Hematopoietic multipotent progenitor cell treated with erythropoietin and hydrocortisone succinate and interleukin-3 and kit ligand, for 8 days (in vitro differentiated cells): Measurements from ENCODE around the gene ERC1.
"Not testable (repeated sequence)": the region's sequence is repeated elsewhere in the genome, so short reads cannot be mapped to it uniquely, and the experiment has no call there.

Experiments
- DNase-seq: peaks from one replicate; pipeline ENCODE4 v3.0.0-alpha.2; 2015

Gene ERC1

GRCh38 chr12:1034243-1034642 is 43.2 kb downstream of the ERC1 start:
- DNase-seq: no peak

DNA sequence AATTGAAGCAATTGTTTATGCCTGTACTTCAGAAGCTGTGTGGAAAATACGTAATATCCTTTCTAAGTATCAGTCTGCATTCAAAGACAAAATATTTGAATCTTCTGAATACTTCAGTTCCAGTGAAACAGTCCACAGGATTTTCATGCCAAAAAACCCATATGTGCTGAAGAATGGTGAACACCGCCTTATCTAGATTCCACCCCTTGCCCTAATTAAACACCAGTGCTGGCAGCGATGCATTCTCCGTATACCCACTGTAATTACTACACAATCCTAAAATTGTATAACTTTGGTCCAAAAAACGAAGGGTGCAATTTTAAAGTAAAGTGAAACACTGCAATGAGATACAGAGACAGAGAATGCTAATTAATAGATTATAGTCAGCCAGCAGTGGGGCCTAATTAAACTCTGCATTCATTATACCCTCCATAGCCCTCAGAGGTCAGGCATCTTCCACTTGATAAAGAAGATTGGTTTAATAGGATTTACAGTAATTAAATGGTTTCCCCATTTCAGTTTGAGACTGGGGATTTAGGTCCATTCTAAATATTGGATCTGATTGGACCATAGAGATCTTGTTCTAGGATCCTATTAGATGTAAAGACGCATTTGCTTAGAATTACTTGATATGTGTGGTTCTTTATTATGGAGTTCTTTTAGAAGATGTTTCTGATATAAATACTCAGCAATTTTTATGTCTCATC is 43.9 kb downstream of the ERC1 start:
- DNase-seq: no peak

GRCh38 chr12:1041478-1041877 is 50.5 kb downstream of the ERC1 start:
- DNase-seq: no peak

DNA sequence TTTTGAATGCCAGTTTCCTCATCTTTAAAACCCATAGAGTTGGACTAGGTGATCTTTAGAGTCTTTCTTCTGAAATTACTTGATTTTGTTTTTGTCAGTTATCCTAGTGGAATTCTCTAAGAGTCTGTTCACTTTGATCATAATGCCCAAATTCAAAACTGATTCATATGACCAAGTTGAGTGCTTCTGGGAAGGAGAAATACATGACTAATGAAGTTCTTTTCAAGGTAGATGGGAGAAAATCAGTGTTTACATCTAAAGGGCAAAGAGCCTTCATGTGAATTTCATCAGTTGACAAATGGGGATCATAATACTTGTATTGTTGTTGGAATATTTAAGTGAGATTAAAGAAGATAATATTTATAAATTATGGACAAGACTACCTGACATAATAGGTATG is 53.2 kb downstream of the ERC1 start:
- DNase-seq: no peak

- DNase-seq: no peak
Measured at GRCh38 chr12:1044696-1045095, 53.7 kb downstream of the ERC1 start.

GRCh38 chr12:1046727-1047126 is 55.7 kb downstream of the ERC1 start:
- DNase-seq: no peak

DNA sequence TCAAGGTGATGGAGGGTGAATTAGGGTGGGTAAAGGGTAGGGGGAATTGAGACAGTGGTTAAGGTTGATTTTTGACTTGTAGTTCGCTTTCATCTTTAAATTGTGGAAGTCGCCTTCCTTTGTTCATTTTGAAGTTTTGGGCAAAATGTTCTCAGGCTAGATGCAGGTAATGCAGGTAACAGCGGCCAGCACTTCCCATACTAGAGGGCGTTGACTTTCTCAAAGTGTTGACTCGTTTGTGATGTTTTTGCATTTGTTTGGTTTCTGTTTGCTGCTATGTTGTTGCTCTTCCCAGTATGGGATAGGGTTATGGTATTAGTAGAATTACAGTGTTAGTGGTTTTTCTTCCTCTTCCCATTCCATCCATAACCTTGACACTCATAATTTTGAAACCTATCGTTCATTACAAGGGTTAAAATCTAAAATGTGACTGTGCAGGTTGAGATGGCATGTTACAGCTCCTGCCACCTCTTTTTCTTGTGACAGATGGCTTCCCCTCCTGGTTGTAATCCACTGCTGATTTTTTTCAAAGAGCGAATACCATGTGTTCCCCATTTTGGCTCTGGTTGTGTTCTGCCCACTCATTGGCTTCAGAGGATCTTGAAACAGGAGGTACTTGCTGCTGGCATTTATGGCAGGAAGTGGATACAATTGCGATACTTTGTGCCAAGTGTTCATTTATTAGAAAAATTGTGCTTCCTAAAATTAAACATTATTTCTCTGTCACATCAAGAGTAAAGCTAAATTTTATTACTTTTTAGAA is 57.1 kb downstream of the ERC1 start:
- peak; percentile 11 for DNase-seq

GRCh38 chr12:1050059-1050707 is 59.2 kb downstream of the ERC1 start:
- DNase-seq: no peak

DNA sequence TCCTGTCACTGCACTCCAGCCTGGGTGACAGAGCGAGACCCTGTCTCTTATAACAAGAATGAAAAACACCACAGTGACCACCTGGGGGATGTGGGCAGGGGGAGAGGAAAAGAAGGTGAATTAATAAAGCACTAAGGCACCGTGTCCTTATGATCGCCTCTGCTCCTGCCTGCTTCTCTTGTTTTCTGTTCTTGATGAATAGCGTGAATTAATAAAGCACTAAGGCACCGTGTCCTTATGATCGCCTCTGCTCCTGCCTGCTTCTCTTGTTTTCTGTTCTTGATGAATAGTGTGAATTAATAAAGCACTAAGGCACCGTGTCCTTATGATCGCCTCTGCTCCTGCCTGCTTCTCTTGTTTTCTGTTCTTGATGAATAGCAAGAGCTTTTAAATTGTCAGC is 60.6 kb downstream of the ERC1 start:
- DNase-seq: not testable (repeated sequence)

- DNase-seq: no peak
Measured at GRCh38 chr12:1053690-1054089, 62.7 kb downstream of the ERC1 start.

GRCh38 chr12:1054117-1054870 is 63.3 kb downstream of the ERC1 start:
- DNase-seq: peak; percentile 11

GRCh38 chr12:1056390-1056789 is 65.4 kb downstream of the ERC1 start:
- DNase-seq: no peak

GRCh38 chr12:1058423-1058822 is 67.4 kb downstream of the ERC1 start:
- no peak for DNase-seq

- DNase-seq: no peak
Measured at GRCh38 chr12:1059162-1059561, 68.1 kb downstream of the ERC1 start.

- DNase-seq: no peak
Measured at GRCh38 chr12:1063852-1064251, 72.8 kb downstream of the ERC1 start.

GRCh38 chr12:1064317-1064716 is 73.3 kb downstream of the ERC1 start:
- DNase-seq: no peak

- no peak for DNase-seq
Measured at GRCh38 chr12:1065629-1066028, 74.6 kb downstream of the ERC1 start.

DNA sequence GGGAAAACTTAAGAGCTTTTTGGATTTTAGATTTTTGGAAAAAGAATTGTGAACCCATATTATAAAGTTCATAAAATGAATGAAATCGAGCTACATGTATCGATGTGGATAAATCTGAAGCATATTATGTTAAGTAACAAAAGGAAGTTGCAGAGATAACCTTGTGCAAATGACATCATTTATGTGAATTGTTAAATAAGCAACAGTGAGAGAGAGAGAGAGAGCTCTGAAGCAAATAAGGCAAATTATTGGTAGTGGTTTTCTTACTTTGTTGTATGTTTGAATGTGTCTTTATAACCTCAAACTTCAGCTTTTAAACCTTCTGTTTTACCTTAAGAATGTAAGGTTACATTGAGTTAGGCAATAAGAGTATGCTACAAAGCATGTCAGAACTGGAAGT is 78.8 kb downstream of the ERC1 start:
- no peak for DNase-seq

- no peak for DNase-seq
Measured at GRCh38 chr12:1071182-1071581, 80.2 kb downstream of the ERC1 start.

DNA sequence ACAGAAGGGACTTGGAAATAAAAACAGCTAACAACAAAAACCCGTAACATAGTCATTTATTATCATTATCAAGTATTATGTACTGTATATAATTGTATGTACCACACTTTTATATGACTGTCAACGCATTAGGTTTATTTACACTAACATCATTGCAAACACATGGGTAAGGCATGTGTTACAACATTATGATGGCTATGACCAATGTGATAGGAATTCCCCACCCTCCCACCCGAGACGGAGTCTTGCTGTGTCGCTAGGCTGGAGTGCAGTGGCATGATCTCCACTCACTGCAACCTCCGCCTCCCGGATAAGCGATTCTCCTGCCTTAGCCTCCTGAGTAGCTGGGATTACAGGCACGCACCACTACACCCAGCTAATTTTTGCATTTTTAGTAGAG is 82.6 kb downstream of the ERC1 start:
- no peak for DNase-seq

- no peak for DNase-seq
Measured at GRCh38 chr12:1077036-1077803, 86.2 kb downstream of the ERC1 start.

DNA sequence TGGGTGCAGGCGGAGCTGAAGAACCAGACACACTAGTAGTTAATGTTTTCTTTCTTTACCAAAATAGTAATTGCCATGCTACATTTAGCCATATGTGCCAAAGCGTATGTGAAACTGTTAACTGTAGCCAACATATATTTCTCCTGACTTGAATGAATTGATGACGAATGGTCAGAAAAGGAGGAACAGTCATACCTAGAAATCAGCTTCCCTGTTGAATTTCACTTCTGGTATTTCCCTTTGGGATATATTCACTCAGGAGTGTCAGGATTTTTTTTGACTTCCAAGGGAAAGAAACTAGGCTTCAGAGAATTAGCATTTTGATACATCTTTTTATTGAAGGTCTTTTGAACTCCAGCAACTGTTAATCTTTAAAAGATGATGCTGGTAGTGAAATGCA is 87.0 kb downstream of the ERC1 start:
- no peak for DNase-seq
